Vagina (tissue), 2 donors: ENCODE results near the gene ANKRD33. TPM values are rescaled to one million over a fixed set of nuclear protein-coding genes. Genes with fewer than 3 reads are reported as not detected.

Source experiments
- DNase-seq, 2 donors: peaks; one replicate each; pipeline ENCODE4 v3.0.0-alpha.2; 2017; ENCODE audit errors: extremely low spot score in 2 of 2
- H3K27ac ChIP-seq: fragments of 200-600 bp; sonication (generic); one replicate; pipeline ENCODE4 v1.5.1; 2019
- H3K27me3 ChIP-seq: fragments of 200-600 bp; sonication (generic); one replicate; pipeline ENCODE4 v1.5.1; 2019
- H3K36me3 ChIP-seq, 2 donors: fragments of 200-600 bp; sonication (generic); one replicate each; pipeline ENCODE4 v1.5.1; 2017 to 2019
- H3K4me1 ChIP-seq: fragments of 200-600 bp; sonication (generic); one replicate; pipeline ENCODE4 v1.5.1; 2019
- H3K4me3 ChIP-seq, 2 donors: fragments of 200-600 bp; sonication (generic); 1 replicate in 1 of 2; 2 replicates in 1 of 2; pipeline ENCODE4 v1.5.1; 2016 to 2019
- H3K9me3 ChIP-seq: fragments of 200-600 bp; sonication (generic); one replicate; pipeline ENCODE4 v1.5.1; 2019
- POLR2A ChIP-seq, 2 donors: fragments of 450-650 bp; IDR thresholded peaks; one replicate each; pipeline ENCODE4 v1.6.1; 2017; ENCODE audit warnings: antibody characterized with exemption in 2 of 2, mild to moderate bottlenecking in 2 of 2, moderate library complexity in 2 of 2
- POLR2AphosphoS5 ChIP-seq, 2 donors: sonication (generic); formaldehyde crosslinking; IDR thresholded peaks; one replicate each; pipeline ENCODE4 v1.9.0; 2017; ENCODE audit warnings: antibody characterized with exemption in 2 of 2, mild to moderate bottlenecking in 2 of 2, low read depth in 1 of 2; ENCODE audit not compliant: insufficient read depth in 1 of 2
- intact Hi-C: fragments of 100-400 bp; cut with DNase I; formaldehyde crosslinking; loops from one replicate; pipeline ENCODE4 v1.15.1; 2023
- total RNA-seq: library from RNA; depleted of rRNA; stranded (reverse); fragments of >200 nt; gene quantifications from one replicate; pipeline ENCODE4 v1.2.3, GENCODE V29; 2016
- TF ChIP-seq, protein P1 (sequence below), 3 experiments: fragments of 450-650 bp in 2 of 3; fragments of 200-600 bp in 1 of 3; sonication (generic) in 1 of 3; IDR thresholded peaks; one replicate each; pipeline ENCODE4 v1.5.1; 2017 to 2019; ENCODE audit warnings: antibody characterized with exemption in 3 of 3, mild to moderate bottlenecking in 2 of 3, moderate library complexity in 2 of 3

Gene ANKRD33
- total RNA-seq, 1 donor from 2014 or later: not detected

DNA sequence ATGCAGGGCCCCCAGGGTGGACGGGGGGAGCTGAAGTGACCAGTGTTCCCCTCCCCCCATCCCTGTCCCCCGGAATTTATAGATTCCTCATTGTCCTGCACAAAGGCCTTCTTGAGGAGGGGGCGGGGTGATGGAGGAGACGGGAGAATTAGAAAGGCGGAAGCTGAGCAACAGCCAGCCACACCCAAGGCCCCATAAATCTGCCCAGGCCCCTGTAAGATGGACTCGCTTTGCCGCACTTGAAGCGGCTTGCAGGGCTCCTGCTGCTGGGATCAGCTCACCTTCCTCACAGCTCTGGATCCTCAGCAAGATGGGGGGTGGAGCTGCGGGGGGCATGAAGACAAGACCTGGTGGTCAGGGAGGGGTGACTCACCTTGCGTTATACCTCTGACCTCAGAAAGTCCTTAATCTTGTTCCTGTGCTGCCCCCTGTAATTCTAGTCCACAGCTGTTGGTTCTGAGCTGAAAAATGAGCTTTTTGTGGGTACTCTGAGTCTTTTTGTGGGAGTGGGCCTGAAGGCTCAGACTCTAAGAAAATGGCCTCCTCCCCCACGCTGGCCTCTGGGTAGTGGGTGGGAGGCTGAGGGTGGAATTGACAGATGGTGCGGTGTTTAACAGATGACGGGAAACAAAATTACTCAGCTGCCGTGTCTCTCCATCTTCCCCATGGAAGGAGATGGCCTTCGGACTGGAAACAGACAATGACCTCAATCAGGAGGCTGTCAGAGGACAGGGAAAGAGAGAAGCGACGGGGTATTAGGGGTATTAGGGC is 15.8 kb upstream of the ANKRD33 start:
- Histone ChIP-seq H3K9me3 (no peaks in the 10 kb centered on the region), H3K27ac (no peak overlapping the region), H3K4me3 (no peak overlapping the region), H3K36me3 (no peaks in the 10 kb centered on the region), H3K4me1 (peaks cover 19% of the 10 kb centered on the region), H3K27me3 (no peaks in the 10 kb centered on the region)
- TF ChIP-seq POLR2A (IDR thresholded peaks at IDR 0.05): no peak
- TF ChIP-seq POLR2AphosphoS5 (IDR thresholded peaks at IDR 0.05; ENCODE audit: insufficient read depth in 1 of 2, low read depth in 1 of 2): no peak
- TF ChIP-seq, protein P1, sequence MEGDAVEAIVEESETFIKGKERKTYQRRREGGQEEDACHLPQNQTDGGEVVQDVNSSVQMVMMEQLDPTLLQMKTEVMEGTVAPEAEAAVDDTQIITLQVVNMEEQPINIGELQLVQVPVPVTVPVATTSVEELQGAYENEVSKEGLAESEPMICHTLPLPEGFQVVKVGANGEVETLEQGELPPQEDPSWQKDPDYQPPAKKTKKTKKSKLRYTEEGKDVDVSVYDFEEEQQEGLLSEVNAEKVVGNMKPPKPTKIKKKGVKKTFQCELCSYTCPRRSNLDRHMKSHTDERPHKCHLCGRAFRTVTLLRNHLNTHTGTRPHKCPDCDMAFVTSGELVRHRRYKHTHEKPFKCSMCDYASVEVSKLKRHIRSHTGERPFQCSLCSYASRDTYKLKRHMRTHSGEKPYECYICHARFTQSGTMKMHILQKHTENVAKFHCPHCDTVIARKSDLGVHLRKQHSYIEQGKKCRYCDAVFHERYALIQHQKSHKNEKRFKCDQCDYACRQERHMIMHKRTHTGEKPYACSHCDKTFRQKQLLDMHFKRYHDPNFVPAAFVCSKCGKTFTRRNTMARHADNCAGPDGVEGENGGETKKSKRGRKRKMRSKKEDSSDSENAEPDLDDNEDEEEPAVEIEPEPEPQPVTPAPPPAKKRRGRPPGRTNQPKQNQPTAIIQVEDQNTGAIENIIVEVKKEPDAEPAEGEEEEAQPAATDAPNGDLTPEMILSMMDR (IDR thresholded peaks at IDR 0.05): no peak
- intact Hi-C loops: no loop called here
- DNase-seq: no peak

DNA sequence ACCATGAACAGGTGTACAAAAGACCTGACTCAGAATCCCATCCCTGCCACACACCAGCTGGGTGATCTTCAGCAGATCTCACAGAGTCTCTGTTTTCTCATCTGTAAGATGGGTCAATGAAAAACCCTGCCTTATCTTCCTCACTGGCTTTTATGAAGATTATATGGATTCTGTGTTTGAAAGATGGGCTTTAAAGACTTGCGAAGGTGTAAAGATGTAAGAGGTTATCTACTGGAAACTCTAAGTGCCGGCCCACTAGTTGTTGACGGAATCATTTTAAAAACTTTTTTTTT is 15.3 kb upstream of the ANKRD33 start:
- TF ChIP-seq POLR2AphosphoS5 (IDR thresholded peaks at IDR 0.05; ENCODE audit: insufficient read depth in 1 of 2, low read depth in 1 of 2): no peak
- no peak for TF ChIP-seq POLR2A (IDR thresholded peaks at IDR 0.05)
- TF ChIP-seq, protein P1 (IDR thresholded peaks at IDR 0.05): no peak
- H3K4me1 ChIP-seq: peaks cover 19% of the 10 kb centered on the region
- DNase-seq: no peak
- no peak overlapping the region for H3K4me3 ChIP-seq
- intact Hi-C loops: no loop called here
- no peaks in the 10 kb centered on the region for H3K27me3 ChIP-seq
- no peak overlapping the region for H3K27ac ChIP-seq
- no peaks in the 10 kb centered on the region for H3K36me3 ChIP-seq
- no peaks in the 10 kb centered on the region for H3K9me3 ChIP-seq

DNA sequence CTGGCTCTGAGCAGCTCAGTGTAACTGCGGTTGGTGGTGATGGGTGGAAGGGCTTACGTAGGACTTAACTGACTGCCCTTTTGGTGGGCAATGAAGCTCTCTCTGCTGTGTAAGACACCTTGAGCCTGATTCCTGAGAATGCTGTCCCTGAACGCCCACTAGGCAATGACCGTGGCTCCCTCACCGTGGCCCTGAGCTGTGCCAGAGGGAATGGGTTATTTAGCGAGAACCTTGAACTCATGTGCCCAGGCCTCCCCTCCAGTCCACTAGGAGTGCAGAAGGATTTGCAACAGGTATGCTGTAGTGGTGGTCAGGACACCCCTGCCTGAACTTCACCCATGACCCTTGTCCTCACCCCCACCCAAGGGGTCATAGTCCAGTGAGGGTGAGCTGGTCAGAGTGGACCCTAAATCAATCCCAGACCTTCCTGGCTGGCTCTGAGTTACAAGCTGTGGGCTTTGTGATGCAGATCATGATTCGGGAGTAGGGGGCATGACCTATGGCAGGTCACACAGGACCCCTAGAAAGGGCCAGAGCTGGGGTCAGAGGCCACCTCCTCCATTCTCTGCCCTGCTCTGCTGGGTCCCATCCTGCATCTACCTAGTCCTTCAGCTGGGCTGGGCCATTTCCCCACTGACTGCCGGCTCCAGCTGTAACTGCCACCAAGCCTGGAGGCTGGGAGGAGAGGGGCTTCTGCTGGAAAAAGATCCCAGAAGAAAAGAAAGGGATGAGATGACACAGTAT is 14.5 kb upstream of the ANKRD33 start:
- no peak for TF ChIP-seq POLR2A (IDR thresholded peaks at IDR 0.05)
- TF ChIP-seq POLR2AphosphoS5 (IDR thresholded peaks at IDR 0.05; ENCODE audit: insufficient read depth in 1 of 2, low read depth in 1 of 2): no peak
- DNase-seq: no peak
- intact Hi-C loops: no loop called here
- Histone ChIP-seq H3K4me1 (peaks cover 19% of the 10 kb centered on the region), H3K36me3 (no peaks in the 10 kb centered on the region), H3K27me3 (no peaks in the 10 kb centered on the region), H3K27ac (no peak overlapping the region), H3K4me3 (no peak overlapping the region), H3K9me3 (no peaks in the 10 kb centered on the region)

- H3K4me3 ChIP-seq: no peak overlapping the region
- intact Hi-C loops: no loop called here
- no peaks in the 10 kb centered on the region for H3K27me3 ChIP-seq
- no peaks in the 10 kb centered on the region for H3K36me3 ChIP-seq
- TF ChIP-seq POLR2AphosphoS5 (IDR thresholded peaks at IDR 0.05; ENCODE audit: insufficient read depth in 1 of 2, low read depth in 1 of 2): no peak
- TF ChIP-seq, protein P1 (IDR thresholded peaks at IDR 0.05): no peak
- no peak for TF ChIP-seq POLR2A (IDR thresholded peaks at IDR 0.05)
- no peak overlapping the region for H3K27ac ChIP-seq
- H3K9me3 ChIP-seq: no peaks in the 10 kb centered on the region
- no peak for DNase-seq
- H3K4me1 ChIP-seq: peaks cover 13% of the 10 kb centered on the region
Observed at GRCh38 chr12:51874000-51874399, 13.9 kb upstream of the ANKRD33 start.

- TF ChIP-seq, protein P1 (IDR thresholded peaks at IDR 0.05): no peak
- TF ChIP-seq POLR2A (IDR thresholded peaks at IDR 0.05) (no peak), POLR2AphosphoS5 (IDR thresholded peaks at IDR 0.05; ENCODE audit: insufficient read depth in 1 of 2, low read depth in 1 of 2) (no peak)
- H3K9me3 ChIP-seq: no peaks in the 10 kb centered on the region
- intact Hi-C loops: no loop called here
- H3K27me3 ChIP-seq: no peaks in the 10 kb centered on the region
- H3K4me1 ChIP-seq: peaks cover 8% of the 10 kb centered on the region
- no peaks in the 10 kb centered on the region for H3K36me3 ChIP-seq
- H3K27ac ChIP-seq: no peak overlapping the region
- H3K4me3 ChIP-seq: no peak overlapping the region
- DNase-seq: no peak
Observed at GRCh38 chr12:51874486-51874885, 13.4 kb upstream of the ANKRD33 start.
